Eye (tissue), 1 donor: ENCODE measurements around the gene DHX58.

Experiments used
- DNase-seq: peaks from one replicate; pipeline ENCODE4 v3.0.0-alpha.2; 2015

The DHX58 gene

DNA sequence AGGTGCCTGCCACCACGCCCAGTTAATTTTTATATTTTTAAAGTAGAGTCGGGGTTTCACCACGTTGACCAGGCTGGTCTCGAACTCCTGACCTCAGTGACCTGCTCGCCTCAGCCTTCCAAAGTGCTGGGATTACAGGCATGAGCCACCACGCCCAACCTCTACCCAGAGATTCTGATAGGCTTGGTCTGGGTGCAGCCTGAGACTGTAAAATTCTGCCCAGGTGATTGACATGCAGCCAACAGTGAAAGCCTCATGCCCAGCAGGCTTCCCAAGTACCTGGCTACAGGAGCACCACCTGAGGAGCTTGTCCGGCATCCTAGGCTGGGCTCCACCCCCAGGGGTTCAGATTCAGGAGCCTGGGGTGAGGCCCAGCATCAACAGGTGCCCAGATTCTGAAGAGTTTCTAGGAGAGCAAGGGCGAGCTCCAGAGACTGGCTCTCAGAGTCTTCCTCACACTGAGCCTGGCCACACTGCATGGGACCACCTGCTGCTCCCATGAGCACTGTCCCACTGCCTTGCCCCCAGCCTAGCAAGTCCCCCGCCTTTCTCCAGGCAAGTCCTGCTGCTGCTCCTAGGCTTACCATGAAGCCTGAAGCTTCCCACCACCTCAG lies 30.9 kb downstream of the DHX58 start:
- DNase-seq, result no peak

DNA sequence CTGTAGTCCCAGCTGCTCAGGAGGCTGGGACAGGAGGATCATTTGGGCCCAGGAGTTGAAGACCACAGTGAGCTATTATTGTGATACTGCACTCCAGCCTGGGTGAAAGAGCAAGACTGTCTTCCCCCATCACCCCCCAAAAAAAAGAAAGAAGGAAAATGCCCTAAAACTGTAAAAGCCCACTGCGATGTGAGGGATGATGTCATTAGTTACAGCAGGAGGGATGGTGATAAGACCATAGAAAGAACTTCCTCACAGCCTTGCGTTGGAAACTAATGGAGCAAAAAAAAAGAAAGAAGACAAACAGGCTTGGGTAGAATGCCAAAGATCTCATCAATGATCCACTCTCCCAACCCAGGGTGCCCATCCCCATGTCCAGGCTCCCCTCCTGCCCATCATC lies 33.0 kb downstream of the DHX58 start:
- no peak for DNase-seq

DNA sequence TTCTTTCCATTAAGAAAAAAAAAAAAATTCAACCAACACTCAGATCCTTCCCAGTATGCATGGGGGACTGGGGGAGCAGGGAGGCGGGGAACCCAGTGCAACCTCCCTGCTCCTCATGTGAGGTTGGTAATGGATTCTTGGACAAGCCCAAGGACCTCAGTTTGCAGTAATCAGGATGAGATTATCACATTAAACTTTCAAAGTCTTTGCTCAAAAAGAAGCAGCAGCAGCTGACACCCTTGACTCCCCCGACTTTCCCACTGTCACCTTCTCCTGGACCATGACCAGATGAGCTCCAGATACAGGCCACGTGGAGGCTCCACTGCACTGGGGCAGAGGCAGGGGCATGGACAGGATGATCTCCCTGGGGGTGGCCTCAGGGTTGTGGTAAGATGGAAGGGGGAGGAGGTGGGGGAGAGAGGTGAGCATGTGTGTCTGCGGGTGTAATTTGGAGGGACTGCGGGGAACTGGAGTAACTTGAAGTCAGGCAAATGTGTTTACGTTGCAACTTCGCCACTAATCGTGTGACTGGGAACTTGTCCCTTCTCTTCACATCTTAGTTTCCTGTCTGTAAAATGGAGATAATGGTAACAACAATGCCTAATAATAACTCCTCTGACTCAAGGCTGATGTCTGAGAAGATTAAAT lies 34.0 kb downstream of the DHX58 start:
- no peak for DNase-seq

DNA sequence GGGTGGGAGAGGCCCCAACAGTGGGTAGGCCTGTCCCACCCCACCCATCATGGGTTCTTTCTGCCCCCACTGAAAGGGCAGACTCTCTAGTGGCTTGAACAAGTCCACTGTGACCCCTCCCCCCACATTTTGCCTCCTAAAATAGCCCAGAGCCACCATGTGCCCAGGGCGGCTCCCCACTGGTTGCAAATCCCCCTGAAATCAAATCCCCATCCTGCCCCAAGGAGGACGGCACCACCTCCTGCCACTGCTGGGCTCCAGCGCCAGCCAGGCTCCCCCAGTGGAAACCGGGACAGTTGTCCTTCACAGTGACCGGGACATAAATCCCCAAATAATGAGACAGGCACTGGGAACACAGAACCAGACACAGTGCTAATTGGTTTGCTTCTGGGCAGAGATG lies 34.8 kb downstream of the DHX58 start:
- no peak for DNase-seq

DNA sequence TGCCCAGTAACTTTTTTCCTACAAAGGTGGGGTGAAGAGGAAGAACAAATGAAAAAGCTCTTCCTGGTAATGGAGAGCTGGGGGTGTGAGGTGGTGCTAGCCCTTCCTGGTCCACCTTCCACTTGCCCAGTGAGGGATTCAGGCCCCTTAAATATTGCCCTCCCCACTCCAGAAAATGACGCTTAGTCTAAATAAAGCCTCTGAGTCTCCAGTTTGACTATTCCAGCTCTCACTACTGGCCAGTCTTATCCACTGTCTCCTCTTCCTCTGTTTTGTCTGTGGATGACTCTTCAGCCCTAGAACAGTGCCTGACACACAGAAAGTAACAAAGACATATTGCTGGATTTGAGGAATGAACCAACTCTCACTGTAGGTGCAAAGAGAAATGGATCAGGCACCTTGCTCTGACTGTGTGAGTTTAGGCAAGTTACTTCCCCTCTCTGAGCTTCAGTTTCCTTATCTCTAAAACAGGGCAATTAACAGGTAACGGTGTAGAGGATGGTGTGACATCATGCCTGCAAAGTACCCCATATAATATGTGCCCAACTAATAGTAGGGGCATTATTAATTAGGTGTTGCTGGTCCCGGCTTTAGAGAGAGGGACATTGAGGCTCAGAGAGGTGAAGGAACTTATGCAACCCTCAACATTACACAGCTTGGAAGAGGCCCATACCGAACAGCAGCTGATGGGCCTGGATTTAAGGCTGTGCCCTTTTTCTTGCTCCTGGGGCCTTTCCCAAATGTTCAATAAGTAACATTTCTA lies 35.5 kb downstream of the DHX58 start:
- DNase-seq, result no peak

DNA sequence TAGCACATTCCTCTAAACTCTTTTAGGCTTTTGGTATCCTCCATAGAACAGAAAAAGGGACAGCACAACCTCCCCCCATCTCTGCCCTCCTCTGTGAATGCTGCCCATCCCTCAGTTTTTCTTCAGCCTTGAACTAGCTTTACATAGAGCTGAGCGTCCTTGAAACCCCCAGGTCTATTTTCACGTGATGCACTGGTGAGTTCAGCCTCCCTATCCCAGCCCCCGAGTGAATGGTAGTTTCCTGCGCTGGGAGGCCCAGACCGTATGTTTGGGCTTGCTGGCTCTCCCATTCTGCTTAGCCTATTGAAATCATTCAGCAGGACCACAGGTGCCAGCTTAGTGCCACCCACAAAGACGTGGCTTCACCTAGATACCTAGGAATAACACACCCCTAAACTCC lies 36.7 kb downstream of the DHX58 start:
- no peak for DNase-seq

DNA sequence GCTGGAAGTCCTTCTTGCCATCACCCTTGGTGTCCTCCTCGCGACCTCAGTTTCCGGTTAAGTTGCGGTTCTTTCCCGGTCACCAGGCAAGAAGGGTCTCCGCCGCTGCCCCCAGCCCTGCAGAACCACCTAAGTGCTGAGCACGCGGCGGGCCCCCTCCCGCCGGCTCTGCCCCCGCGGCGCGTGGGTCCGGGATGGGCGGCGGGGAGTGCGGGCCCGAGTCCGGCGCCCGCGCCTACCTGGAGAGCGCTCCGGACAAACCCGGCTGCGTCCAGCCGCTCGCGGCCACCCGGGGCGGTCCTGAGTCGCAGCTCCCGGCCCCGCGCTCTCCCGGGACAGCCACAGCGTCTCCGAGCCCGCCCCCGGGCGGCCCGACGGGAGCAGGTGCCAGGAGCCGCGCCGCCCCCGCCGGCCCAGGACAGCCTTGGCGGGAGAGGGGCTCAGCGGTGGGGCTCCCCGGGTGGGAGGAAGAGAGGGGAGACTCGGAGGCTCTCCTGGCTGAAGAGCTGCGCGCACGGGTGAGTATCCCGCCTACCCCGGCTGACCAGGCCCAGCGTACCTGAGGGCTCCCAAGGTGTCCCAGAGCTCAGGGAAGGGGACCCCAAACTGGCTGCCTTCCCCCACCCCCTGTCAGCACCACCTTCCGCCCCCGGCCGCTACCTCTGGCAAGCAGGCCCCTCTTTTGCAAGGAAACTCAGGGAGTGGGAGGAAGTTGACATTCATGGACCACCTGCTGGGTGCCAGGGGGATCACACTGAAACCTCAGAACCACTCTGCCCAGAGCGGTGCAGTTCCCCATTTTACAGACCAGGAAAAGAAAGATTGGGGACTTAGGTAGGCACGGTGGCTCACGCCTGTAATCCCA lies 40.0 kb downstream of the DHX58 start:
- no peak for DNase-seq

DNA sequence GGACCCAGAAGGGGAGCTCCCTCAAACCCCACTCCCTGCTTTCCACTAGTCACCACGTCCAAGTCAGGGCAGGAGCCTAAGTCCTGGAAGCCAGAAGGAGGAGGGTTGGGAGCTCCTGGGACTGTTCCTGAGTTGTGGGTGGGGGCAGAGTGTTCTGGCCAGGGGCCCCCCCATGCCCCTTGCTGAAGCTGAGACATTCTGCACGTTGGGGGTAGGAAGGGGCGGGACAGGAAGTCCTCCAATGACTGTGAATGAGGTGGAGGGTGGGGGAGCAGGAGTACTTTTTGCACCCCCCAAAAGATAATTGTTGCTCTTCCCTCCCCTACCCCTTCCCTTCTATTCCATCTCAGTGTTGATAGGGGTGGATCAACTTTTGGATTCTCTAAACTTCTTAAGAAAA lies 40.7 kb downstream of the DHX58 start:
- DNase-seq, result no peak

DNA sequence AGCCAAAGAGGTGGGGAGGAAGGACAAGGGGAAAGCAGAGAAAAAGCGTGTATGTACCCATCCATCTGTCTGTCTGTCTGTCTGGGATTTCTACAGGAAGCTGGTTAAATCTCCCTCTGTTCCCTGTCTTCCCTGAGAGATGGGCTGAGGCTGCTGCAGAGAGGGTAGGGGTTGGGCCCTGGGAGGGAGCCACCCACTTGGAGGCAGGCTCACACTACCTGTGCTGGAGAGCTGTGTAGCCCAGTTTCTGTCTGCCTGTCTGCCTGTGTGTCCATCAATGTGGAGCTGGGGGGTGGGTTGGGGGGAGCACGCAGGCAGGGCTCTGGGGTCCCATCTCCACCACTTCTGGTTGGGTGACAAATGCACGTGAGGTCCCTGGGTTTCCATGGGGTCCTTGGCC lies 43.5 kb downstream of the DHX58 start:
- no peak for DNase-seq

DNA sequence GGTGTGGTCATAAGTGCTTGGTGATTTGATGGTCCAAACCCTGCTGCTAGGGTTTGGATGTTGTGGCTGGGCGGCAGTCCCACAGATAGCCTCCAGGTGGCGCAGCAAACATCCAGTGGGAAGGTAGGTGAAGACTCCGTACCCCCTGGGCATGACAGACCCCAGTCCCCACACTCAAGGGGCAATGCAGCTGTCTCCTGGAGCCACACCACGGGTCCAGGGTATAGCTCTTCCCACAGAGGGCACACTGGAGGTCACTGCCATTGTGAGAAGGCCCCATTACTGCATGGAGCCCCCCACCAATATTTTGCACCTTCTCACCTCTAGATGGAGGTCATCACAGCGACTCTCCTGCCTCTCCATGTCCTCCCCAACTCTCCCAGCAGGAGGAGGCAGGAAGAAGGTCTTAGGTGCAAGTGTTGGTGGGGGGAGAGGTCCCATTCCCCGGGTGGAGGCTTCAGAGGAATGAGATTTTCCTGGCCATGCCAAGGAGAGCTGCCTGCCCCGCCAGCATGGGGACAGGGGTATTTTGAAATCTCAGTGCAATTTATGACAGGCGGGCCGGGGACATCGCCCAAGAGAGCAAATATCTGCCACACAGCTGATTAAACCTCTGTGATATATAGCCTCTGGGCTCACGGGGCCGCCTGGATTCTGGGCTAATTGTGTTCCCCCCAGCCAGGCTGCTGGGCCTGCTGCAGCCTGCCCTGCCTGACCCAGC lies 45.0 kb downstream of the DHX58 start:
- peak; percentile 86 for DNase-seq

DNA sequence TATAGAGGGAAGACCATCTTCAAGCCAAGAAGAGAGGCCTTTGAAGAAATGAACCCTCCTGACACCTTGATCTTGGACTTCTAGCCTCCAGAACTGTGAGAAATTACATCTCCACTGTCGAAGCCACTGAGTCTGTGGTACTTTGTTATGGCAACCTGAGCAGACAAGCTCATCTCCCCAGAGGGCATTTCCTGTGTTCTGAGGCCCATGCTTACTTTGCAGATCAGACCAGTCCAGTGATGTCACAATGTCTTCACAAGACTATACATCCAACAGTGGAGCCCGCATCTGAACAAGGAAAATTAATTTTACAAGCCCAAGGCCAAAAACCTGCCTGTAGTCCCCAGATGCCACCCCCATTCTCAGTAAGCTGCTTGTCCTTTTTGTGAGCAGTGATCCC lies 47.3 kb downstream of the DHX58 start:
- DNase-seq, result no peak

DNA sequence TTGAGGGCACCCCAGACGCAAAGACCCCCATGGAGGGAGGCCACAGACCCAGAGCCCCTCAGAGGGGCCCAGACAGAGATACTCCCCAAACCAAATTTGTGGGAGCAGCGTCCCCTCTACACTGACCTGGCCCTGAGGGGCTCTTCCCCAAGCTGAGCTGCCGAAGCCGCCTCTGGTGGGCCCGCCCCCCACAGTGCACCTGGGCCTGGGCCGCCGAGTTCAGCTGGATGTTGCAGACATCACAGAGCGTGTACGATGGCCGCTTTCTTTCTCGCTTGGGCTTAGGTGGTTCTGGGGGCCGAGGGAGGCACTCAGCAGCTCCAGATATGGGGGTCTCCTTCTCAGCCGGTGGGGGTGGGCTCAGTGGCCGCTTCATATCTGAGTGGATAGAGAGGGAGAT lies 49.8 kb downstream of the DHX58 start:
- DNase-seq, result no peak

DNA sequence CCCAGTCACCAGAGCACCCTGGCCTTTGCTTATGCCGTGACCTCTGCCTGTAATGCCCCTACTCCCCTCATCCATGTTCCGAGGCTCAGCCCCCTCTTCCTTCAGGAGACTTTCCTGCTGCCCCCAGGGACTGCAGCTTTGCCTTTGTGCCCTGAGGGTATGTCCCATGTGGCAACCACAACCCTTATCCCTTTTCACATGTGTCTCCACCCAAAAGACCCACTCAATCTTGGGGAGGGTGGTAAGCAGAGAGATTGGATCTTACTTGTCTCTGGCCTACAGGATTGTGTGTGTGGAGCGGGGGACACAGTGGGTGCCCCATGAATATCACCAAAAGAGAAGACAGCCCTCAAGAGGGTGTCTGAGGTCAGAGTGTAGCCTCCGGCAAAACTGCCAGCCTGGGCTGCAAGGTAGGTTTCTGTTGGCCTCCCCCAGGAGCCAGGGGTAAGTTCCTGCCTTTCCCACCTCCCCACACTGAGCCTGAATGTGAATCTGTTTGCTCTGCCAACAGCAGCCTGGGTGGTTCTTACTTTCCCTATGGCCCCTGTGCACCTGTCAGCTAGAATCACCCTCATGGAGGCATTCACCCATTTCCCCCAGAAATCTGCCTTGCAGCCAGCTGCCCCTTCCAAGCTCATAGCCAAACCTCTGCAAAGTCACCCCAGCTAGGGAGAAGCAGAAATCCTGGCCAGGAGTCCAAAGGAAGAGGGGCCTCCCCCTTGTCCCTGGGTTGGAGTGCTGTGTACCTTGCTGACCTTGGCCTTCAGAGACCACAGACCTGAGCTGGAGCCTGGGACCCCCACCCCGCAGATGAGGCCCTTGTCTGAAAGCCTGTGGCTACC lies 50.6 kb downstream of the DHX58 start:
- DNase-seq, result peak; percentile 99

DNA sequence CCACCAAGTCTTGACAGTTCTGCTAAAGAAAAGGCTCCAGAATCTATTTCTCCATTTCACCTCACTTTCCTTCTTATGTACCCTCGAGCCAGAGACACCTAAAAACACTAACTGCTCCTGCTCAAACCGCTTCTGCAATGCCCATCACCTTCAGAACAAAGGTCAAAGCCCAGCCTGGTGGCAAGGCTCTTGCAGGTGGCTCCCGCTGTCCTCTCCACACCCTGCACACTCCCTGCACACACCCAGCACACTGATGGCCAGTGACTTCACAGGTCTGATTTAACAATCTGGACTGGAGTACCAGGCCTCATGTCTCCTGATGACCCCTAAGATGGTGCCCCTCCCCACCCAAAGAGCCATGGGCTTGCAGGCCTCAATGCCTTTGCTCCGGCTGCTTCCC lies 52.3 kb downstream of the DHX58 start:
- no peak for DNase-seq

DNA sequence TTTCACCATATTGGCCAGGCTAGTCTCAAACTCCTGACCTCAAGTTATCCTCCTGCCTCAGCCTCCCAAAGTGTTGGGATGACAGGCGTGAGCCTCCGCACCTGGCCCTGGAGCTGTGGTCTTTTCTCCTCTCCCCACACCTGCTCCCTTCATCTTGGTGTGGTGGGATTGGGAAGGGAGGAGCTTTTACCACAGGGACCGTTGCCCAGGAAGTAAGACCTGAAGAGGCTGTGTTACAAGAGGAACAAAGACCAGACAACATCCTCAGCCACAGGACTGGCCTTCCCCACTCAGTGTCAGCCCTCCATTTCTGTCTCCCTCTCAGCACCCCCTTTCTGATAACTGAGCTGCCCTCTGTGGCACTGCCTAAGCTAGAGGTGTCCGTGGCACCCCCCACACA lies 52.7 kb downstream of the DHX58 start:
- DNase-seq, result no peak

DNA sequence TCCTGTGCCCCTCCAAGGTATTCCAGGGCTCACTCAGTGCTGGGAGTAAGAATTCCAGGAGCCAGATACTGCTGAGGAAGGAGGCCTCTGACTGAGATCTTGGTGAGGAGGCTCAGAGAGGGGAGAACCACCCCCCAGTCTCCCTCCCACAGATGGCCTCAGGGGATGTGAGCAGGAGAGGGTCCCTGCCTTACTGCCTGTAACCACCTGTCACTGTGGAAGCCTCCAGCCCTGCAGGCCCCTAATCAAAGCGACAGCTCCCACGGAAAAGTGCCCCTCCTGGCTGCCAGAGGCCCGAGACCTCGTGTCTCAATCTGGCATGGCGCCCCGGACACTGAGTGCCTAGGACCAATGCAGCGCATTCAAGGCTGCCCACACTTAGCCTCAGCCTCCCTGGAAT lies 54.5 kb downstream of the DHX58 start:
- peak; percentile 57 for DNase-seq

DNA sequence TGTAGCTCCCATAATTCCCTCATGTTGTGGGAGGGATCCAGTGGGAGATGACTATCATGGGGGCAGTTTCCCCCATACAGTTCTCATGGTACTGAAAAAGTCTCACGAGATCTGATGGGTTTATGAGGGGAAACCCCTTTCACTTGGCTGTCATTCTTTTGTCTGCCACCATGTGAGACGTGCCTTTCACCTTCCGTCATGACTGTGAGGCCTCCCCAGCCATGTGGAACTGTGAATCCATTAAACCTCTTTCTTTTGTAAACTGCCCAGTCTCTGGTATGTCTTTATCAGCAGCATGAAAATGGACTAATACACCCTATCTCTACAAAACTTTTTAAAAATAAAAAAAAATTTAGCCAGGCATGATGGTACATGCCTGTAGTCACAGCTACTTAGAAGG lies 55.9 kb downstream of the DHX58 start:
- DNase-seq, result no peak

DNA sequence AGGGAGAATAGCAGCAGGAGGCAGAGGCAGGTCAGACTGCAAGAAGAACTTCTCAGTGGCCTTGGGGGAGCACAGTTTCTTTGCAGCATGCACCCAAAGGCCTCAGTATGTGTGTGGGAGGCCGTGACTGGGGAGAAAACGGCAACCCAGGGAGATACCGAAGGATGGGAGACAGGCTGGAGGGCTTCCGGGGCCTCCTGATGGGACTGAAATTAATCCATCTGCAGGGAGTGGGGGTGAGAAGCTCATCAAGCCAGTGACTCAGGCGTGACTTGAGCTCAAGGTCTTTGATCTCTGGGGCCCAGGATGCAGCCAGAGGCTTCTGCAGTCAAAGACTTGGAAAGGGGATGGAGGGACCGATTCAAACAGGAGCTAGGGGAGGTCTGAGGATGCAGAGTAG lies 57.0 kb downstream of the DHX58 start:
- no peak for DNase-seq

DNA sequence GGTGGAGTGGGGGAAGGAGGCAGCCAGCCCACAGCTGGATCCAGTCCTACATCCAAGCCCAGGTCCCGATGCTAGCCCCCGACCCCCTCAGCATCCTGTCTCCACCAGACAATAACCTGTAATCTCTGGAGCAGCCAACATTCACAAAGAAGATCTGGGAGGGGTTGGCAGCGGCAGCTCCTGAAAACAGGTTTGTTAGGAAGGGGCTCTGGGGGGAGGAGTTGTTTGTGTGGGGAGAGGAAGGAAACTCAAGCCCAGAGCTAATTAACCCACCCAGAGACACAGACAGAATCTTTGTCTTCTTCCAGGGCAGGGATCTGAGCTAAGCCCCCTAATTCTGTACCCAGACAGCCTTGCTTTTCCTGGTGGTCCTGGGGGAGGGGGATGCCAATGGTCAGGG lies 57.5 kb downstream of the DHX58 start:
- no peak for DNase-seq

DNA sequence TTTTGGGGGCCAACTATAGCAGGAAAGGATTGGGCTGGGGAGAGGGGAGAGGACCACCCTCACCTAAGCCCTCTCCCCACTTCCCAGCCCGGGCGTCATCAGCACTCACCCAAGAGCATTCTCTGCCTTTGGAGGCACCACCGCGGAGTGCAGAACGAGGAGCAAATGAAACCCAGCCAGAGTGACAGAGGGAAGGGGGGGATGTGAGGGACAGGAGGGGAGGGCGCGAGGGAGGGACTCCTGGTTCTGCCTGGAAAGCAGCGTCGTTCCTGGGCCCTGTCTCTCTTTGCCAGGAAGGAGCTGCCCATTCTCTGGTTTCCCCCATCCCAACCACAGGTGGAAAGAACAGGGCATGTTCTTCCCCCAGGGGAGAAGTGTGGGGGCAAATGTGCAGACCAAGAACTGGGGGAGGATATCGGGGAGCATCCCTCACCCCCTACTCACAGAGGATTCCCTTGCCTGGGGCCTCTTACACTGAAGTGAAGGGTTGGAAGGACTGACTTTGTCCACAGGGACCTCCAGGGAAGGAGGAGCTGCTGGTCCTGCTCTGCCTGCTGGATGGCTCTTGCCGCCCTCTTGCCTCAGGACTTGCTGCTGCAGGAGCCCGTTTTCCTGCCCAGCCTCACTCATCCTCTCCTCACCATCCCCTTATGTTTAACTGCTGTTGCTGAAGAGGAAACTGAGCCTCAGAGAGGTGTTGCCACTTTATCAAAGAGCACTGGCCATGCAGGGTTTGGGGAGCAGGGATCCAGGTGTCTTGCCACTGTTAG lies 58.6 kb downstream of the DHX58 start:
- peak; percentile 72 for DNase-seq

DNA sequence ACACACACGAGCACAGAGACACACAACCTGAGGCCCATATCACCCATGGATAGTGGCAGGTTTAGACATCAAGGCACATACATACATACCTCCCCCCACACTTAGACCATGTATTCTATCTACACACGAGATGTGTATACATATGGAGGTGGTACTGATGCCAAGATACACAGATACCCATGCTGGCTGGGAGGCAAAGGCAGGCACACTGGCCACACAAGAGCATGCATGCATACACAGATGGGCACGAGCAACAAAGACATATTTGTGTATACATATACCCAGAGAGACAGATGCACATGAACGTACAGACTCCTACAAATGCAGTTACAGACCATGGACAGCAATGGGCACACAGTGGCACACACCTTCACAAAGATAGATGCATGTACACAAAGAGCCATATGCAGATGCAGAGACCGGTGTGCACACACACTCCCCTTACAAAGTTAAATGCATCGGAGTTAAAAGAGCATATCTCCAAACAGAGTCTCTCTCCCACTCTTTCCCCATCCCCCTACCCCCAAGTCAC lies 60.1 kb downstream of the DHX58 start:
- no peak for DNase-seq
